GM19463 (cell line): Measurements from ENCODE around the gene SLC25A6.
"Not testable (repeated sequence)": the region's sequence is repeated elsewhere in the genome, so short reads cannot be mapped to it uniquely, and the experiment has no call there.

Experiments
- ATAC-seq: cut with Tn5 transposase; IDR thresholded peaks from one replicate; pipeline ENCODE4 v1.9.1; 2021; ENCODE audit warnings: mild to moderate bottlenecking, moderate library complexity; ENCODE audit not compliant: unreplicated experiment

SLC25A6 gene

DNA sequence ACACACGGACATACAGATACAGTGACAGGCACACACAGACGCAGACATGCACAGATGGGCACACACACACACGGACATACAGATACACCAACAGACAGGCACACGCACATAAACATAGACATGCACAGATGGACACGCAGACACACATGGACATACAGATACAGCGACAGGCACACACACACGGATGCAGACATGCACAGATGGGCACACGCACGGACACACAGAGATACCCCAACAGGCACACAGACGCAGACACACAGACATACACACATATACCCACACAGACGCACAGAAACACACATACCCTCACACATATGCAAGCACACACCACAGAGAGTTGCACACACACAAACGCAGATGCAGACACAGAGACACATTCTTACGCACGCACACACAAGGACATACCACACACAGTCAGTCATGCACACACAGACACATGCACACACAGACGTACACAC, 24.4 kb upstream of the SLC25A6 start:
- no peak for ATAC-seq

DNA sequence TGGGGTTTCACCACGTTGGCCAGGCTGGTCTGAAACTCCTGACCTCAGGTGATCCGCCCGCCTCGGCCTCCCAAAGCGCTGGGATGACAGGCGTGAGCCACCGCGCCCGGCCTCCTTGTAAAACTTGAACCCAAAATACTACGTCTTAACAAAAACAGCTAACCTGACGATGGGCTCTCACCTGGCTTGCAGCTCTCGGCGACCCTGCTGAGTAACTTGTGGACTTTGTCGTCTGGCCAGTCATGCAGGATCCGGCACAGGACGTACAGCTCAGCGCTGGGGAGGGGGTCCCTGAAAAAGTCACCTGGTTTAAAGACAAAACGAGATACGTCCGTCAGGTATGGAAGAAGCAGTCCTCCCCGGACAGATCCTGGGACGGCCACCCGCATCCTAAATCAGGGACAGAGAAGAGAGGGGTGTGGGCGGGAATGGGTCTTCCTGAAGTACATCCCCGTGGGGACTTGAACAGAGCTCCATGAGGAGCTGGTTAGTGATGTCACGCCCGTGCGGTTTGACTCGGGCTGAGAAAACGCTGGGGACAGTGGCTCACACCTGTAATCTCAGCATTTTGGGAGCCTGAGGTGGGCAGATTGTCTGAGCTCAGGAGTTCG, 20.7 kb upstream of the SLC25A6 start:
- no peak for ATAC-seq

DNA sequence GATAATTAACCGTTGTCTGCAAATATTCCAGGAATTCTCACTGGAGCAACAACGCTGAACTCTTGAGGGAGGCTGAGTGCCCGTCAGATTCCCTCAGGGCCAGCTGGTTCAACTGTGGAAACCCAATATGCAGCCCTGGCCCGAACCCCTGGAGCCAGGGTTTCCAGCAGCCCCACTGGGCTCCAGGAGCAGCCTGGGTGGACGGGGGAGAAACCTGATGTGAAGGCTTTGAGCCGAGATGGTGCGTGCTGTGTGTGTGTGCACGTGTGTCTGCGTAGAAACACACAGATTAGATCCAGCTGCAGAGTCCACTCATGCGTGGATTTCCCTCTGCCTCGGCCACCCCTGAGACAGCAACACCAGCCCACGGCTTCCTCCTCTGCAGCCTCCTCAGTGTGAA, 19.4 kb upstream of the SLC25A6 start:
- no peak for ATAC-seq

DNA sequence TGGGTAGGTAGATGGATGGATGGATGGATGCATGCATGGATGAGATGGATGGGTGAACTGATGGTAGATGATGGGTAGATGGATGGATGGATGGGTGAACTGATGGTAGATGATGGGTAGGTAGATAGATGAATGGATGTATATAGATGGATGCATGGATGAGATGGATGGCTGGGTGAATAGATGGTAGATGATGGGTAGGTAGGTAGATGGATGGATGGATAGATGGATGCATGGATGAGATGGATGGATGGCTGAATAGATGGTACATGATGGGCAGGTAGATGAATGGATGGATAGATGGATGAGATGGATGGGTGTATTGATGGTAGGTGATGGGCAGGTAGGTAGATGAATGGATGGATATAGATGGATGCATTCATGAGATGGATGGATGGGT, 15.1 kb upstream of the SLC25A6 start:
- ATAC-seq: no peak

DNA sequence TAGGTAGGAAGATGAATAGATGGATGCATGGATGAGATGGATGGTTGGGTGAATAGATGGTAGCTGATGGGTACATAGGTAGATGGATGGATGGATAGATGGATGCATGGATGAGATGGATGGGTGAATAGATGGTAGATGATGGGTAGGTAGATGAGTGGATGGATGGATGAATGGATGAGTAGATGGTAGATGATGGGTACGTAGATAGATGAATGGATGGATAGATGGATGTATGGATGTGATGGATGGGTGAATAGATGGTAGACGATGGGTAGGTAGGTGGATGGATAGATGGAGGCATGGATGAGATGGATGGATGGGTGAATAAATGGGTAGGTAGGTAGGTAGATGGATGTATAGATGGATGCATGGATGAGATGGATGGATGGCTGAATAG, 13.9 kb upstream of the SLC25A6 start:
- not testable (repeated sequence) for ATAC-seq

DNA sequence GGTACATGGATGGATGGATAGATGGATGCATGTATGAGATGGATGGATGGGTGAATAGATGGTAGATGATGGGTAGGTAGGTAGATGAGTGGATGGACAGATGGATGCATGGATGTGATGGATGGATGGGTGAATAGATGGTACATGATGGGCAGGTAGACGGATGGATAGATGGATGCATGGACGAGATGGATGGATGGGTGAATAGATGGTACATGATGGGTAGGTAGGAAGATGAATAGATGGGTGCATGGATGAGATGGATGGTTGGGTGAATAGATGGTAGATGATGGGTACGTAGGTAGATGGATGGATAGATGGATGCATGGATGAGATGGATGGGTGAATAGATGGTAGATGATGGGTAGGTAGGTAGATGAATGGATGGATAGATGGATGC, 12.0 kb upstream of the SLC25A6 start:
- not testable (repeated sequence) for ATAC-seq

DNA sequence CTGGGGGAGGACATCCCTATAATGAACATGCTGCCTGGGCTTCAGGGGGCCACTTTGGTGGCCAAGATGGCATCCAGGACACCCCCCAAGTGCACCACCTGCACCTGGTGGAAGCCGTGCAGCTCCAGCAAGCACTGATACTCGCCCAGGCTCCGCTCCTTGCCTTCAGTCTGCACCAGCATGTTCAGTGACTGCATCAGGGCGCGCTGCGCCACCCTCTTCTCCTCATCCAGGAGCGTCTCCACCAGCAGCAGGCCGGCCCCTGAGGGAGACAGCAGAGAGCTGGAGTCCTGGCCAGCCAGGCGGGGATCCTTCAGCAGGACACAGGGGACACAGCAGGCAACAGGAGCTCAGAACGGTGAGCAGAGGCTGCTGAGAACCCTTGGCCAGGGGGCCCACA, 11.3 kb upstream of the SLC25A6 start:
- no peak for ATAC-seq

DNA sequence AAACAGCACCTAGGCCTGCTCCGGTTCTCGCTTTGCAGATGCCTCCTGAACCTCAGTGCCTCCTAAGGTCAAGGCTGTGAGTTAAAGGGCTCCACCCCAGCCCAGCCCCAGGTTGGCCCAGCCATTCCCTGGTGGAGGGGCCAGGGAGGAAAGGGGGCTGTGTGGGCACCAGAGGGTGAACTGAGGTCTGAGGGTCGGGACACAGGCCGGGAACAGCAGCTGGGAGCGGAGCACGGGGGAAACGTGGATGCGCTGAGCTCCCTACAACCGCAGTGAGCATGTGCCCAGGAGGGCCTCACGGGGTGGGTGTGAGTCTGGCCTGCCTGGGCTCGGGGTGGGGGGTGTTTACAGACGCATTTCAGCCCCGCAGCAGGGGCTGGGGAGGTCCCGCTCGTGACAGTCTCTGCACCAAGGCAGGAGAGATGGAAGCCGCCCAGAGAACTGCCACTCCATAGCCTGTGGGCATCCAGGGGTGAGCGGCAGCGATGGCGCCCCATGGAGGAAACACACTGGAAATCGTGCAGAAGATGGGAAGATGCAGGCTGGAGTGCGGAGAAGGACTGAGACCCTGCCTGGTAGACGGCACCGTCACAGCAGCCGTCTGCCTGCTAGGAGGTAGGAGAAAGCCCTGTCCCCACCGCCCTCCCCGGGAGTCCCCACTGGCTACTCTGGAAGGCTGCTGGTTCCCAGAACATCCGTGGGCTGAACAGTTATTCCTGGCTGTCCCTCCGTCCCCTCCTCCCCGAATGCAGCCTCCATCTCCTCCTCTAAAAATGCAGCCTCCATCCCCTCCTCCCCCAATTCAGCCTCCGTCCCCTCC, 9.9 kb upstream of the SLC25A6 start:
- ATAC-seq: no peak

DNA sequence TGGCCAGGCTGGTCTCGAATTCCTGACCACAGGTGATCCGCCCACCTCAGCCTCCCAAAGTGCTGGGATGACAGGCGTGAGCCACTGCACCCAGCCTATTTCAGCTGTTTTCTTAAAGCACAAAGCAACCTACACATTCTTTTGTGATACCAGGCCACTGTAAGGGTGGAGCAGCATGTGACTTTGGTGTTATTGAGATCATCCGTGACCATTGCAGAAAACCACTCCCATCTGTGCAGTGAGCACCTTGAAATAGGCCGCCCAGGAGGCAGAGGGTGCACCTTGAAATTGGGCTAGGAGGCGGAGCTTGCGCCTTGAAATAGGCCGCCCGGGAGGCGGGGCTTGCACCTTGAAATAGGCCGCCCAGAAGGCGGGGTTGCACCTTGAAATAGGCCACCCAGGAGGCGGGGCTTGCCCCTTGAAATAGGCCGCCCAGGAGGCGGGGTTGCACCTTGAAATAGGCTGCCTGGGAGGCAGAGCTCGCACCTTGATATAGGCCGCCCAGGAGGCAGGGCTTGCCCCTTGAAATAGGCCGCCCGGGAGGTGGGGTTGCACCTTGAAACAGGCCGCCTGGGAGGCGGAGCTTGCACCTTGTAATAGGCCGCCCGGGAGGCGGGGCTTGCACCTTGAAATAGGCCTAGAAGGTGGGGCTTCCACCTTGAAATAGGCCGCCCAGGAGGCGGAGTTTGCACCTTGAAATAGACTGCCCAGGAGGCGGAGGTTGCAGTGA, 9.0 kb upstream of the SLC25A6 start:
- ATAC-seq: no peak

DNA sequence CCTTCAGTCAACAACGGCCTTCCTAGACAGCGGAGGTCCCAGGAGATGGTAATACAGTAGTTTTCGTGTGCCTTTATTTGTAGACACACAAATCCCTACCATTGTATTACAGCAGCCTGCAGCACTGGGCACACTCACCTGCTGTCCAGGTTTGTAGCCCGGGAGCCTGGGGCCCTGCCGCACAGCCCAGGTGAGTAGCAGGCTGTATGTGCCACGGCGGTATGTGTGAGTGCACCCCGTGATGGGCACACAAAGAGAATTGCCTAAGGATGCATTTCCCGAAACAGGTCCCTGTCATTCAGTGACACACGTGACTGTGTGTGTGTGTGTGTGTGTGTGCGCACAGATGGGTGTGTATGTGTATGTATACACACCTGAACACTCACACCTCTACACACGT, 8.1 kb upstream of the SLC25A6 start:
- ATAC-seq: no peak

DNA sequence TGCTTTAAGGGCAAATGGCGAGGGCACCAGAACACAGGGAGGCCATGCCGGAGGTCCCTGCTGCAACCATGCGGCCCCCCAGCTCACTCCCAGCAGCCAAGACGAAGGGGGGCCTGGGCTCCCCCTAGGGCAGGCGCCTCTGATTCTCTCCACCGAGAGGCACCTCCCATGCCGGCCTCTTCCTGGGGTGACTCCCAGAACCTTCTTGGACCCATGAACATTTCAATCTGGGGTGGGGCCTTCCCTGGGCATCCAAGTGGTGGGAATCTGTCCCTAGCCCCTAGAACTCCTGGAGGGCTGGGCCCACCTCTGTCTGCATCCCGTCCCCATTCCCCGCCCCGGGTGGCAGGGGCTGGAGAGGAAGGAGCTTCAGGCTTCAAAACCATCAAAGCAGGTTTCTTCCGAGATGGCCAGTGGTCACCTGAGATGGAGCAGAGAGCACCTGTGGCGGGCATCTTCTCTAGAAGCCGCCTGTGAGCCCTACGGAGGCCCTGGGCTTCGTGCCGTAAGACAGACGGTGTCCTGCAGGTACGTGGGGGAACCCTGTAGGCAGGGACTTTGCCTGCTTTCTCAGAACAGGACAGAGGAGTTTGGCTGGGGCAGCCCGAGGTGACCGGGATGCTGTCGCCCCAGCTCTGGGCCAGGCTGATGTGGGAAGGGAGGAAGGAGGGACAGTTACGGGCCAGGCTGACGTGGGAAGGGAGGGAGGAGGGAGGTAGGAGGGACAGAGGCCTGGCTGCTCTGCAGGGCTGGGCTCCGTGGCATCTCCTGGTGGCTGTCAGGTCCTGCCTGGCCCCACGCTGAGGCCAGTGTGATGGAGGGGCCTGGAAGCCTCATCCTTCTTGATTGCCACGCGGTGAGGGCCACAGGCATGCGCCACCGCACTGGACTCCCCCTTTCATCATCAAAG, 6.8 kb upstream of the SLC25A6 start:
- no peak for ATAC-seq

DNA sequence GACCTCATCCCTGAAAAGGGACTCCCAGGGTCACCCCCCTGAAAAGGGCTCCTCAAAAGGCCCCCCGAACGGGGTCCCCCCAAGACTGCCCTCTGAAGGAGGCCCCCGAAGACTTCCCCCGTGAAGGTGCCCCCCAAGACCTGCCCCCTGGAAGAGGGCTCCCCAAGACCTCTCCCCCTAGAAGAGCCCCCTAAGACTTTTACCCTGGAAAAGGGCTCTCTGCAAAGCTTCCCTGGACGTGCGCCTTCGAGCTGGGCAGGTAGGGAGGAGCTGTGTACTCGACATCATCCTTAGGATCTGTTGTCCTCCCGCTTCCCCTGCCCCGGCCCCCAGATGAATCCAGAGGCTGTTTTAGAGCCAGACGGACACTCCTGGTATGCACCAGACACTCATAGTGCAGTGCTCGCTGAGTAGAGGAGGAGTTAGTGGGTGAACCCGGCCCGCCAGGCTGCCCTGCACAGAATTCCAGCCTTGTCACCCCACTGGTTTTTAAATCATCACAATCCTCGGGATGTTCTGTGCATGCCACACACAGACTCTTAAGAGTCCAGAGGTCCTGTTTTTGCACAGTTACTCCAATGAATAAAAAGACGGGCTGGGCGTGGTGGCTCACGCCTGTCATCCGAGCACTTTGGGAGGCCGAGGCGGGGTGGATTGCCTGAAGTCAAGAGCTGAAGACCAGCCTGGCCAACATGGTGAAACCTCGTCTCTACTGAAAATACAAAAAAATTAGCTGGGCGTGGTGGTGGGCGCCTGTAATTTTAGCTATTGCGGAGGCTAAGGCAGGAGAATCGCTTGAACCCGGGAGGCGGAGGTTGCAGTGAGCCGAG, 5.7 kb upstream of the SLC25A6 start:
- no peak for ATAC-seq

DNA sequence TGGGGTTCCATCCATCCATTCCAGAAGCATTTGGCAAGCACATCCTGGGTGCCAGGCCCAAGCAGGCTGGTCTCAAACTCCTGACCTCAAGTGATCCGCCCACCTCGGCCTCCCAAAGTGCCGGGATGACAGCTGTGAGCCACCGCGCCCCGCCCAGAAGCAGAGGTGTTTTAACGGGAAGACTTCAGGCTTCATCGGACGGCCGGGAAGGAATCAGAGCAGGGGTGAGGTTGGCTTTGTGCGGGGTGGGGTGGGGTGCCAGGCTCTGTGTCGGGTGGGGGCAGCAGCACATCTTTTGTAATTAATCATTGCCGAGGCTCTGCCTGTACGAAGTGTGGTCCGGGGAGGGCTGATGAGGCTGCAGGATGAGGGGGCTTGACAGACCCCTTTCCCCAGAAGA, 5.1 kb upstream of the SLC25A6 start:
- ATAC-seq: no peak

DNA sequence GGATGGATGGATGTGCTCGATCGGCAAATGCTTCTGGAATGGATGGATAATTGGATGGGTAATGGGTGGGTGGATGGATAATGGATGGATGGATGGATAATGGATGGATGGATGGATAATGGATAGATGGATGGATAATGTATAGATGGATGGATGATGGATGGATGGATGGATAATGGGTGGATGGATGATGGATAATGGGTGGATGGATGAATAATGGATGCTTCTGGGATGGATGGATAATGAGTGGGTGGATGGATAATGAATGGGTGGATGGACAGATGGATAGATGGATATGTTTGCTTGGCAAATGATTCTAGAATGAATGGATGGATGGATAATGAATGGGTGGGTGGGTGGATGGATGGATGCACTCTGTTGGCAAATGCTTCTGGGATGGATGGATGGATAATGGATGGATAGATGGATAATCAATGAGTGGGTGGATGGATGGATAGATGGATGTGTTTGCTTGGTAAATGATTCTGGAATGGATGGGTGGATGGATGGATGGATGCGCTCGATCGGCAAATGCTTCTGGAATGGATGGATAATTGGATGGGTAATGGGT, 3.8 kb upstream of the SLC25A6 start:
- ATAC-seq: no peak

DNA sequence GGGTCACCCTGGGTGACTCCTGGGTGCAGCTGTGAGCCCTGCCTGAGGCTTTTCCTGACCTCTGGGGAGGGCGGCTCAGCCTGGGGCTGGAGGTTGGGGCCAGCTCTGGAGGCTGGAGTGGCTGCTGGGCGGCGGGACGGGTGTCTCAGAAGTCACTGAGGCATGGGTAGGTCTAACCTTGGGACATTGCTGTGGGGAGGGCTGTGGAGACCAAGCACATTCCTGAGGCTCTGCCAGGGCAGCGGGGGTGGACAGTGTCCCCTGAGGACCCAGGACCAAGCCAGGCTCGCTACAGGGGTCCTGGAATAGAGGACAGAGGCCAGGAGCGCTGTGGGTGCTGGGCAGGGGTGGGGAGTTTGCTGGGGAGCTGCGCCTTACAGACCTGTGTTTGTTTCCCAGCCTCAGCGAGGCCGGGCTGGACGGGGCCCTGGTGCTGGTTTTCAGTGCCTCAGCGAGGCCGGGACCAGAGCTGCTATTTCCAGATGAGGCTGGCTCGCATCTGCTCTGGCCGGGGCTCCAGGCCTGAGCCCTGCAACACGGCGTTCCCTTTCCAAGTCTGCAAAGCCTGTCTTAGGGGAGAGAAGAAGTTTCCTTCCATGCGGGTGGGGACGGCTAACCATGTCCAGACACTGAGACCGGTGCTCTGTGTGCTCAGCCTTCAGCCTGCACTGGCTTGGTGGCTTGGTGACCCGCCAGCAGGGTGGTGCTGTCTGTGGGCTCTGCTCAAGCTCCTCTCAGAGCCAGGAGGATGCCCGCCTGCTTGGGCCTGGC, 3.0 kb upstream of the SLC25A6 start:
- no peak for ATAC-seq

DNA sequence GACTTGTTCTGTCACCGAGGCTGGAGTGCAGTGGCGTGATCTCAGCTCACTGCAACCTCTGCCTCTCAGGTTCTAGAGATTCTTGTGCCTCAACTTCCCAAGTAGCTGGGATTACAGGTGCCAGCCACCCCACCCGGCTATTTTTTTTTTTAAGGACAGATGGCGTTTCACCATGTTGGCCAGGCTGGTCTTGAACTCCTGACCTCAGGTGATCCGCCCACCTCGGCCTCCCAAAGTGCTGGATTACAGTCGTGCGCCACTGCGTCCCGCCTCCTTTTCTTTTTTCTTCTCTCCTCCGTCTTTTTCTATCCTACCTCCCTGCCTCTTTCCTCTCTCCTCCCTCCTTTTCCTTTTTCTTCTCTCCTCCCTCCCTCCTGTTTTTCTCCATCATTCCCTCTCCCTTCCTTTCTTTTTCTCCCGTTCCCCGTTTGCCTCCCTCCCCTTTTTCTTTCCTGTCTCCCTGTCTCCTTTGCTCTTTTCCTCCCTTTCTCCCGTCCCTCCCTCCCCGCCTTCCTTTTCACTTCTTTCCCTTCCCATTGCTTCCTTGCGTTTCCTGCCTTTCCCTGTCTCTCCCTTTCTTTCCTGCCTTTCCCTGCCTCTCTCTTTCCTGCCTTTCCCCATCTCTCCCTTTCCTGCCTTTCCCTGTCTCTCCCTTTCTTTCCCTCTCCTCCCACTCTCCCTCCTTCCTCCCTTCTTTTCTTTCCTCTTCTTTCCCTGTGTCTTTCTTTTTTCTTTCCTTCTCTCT, 2.1 kb upstream of the SLC25A6 start:
- ATAC-seq: no peak

DNA sequence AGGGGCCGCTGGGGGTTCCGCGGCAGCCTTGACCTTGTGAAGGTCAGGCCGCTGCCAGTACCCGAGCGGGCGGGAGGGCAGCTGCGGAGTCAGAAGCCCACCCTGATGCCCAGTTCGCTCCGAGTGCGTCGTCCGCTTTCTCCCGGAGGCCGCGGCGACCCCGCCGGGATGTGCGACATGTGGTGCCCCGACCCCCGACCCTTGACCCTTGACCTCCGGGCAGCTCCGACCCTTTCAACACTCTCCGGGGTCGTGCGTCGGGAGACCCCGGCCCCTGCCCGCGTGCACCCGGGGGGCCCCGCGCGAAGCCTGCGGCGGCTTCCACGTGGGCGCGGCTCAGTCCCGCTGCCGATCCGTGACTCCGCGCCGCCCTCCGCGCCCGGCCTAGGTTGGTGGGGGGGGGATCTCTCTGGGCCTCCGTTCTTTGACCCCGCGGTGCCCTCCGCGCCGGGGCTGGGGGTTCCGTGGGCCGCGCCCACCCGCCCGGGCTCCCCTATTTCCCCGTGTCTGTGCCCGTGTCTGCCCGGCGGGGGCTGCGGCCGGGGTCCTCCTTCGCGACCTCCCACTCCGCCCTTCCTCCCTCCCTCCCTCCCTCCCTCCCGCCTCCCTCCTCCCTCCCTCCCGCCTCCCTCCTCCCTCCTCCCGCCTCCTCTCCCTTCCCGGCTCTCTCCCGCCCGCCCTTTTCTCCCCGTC, 609 bp upstream of the SLC25A6 start:
- ATAC-seq: peak; percentile 20

DNA sequence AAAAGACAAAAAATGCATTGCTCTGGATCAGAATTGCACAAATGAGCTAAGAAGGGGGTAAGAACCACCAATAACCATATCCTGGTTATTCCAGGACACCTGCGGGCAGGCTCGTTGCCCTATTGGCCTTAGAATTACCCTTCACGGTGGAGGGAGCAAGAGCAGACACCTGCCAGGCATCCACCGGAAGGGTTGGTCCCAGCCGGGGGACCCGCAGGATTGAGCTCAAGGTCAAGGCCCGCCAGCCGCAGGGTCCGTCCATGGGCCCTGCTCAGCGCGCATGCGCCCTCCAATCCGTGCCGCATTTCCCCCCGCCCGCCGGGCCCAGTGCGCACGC, 575 bp downstream of the SLC25A6 start:
- ATAC-seq: no peak
